Right kidney (tissue), 1 donor: ENCODE results near the gene AFG1L.
"Not testable (repeated sequence)": the region's sequence is repeated elsewhere in the genome, so short reads cannot be mapped to it uniquely, and the experiment has no call there.

Experiments used
- DNase-seq: peaks from one replicate; pipeline ENCODE4 v3.0.0-alpha.2; 2016

The AFG1L gene

GRCh38 chr6:108353853-108354252, 59.0 kb downstream of the AFG1L start:
- no peak for DNase-seq

GRCh38 chr6:108355120-108355519, 60.3 kb downstream of the AFG1L start:
- DNase-seq = no peak

DNA sequence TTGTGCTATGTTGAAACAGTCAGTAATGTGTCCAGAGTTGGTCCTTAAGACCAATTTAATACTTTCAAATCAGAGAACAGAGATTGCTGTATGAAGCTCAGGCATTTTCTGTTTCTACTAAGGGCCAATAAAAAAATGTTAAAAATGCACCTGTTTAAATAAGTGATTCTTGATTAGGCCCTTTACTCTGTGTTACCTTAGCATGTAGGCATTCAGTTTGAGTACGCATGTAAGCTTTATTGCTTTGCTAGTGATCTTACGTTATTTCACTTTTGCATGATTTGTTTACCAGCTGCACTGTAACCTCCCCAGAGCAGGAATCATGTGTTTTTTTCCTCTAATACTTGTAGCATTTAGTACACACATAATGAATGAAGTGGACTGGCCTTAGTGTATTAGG, 61.0 kb downstream of the AFG1L start:
- no peak for DNase-seq

GRCh38 chr6:108359901-108360882, 65.3 kb downstream of the AFG1L start:
- no peak for DNase-seq

GRCh38 chr6:108360919-108361311, 66.1 kb downstream of the AFG1L start:
- DNase-seq = no peak

GRCh38 chr6:108361312-108361932, 66.6 kb downstream of the AFG1L start:
- DNase-seq = no peak

DNA sequence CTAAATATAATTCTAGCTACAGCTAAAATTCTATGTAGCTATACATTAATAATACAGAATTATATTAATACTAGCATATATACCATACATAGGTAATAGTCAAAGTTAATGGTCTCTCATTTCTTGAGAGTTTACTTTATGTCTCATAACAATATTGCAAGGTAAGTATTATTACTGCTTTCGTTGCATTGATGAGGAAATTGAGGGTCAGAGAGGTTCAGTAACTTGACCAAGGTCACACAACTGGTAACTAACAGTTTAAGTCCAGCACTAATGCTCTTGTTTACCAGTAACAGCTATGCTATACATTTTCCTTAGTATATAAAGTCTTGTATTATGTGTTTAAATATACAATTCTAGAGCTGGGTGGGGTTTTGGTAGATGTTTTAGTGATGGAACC, 67.6 kb downstream of the AFG1L start:
- DNase-seq = no peak

- DNase-seq = no peak
Measured at GRCh38 chr6:108363113-108363512, 68.3 kb downstream of the AFG1L start.

GRCh38 chr6:108363889-108364313, 69.0 kb downstream of the AFG1L start:
- no peak for DNase-seq

DNA sequence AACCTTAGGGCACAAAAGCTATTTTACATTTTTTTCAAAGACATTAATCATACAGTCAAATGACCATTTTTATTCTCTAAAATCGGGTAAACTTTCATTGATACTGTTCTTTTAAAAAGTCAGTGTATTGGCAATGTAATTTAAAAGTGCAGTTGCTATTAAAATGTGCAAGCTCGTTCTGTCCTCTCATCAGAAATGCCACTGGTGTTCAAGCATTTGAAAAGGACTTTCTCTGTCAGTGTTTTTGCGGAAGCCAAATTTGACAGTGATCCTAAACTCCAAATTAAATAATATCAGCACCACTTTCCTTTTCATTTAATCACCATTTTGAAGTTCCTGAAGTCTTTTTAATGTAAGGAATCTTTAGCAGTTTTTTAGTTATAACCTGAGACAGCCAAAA, 69.6 kb downstream of the AFG1L start:
- DNase-seq = no peak

DNA sequence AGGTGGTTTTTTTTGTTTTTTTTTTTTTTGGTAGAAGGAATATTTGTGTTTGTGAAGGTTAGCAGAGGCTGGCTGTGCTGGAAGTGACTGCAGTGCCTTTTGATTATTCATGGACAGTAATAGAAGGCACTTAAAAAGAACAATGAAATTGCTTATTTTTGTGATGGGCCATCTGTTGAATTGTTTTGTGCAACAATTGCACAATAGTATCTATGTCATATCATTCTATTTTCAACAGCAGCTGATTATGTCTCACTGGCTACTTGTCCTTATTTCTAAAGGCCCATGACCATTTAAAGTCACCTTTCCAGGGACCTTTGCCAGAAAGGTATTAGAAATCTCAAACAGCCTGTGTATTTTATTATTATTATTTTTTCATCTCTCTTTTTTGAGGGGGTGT, 70.6 kb downstream of the AFG1L start:
- no peak for DNase-seq

GRCh38 chr6:108366236-108366635, 71.4 kb downstream of the AFG1L start:
- DNase-seq = no peak

GRCh38 chr6:108368431-108369030, 73.7 kb downstream of the AFG1L start:
- no peak for DNase-seq

- DNase-seq = no peak
Measured at GRCh38 chr6:108380876-108381275, 86.0 kb downstream of the AFG1L start.

DNA sequence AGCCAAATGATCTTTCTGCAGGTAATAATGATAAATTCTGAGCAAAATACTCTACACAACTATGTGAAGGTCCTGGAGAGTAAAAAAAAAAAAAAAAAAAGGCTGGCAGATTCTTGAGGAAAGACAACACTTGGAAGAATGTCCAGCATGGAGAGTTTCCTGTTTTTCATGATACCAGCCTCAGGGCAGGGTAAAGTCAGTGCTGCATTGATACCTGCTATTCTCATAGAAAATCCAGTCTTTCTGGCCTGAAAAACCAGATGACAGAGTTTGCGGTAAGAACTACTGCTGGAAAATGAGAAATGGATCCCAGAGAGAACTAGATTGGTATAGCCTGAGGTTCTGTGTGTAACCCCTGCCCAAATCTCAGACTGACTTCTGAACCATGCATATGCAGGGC, 89.1 kb downstream of the AFG1L start:
- no peak for DNase-seq

DNA sequence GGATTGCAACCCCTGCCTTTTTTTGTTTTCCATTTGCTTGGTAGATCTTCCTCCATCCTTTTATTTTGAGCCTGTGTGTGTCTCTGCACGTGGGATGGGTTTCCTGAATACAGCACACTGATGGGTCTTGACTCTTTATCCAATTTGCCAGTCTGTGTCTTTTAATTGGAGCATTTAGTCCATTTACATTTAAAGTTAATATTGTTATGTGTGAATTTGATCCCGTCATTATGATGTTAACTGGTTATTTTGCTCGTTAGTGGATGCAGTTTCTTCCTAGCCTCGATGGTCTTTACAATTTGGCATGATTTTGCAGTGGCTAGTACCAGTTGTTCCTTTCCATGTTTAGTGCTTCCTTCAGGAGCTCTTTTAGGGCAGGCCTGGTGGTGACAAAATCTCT, 94.3 kb downstream of the AFG1L start:
- DNase-seq = not testable (repeated sequence)

DNA sequence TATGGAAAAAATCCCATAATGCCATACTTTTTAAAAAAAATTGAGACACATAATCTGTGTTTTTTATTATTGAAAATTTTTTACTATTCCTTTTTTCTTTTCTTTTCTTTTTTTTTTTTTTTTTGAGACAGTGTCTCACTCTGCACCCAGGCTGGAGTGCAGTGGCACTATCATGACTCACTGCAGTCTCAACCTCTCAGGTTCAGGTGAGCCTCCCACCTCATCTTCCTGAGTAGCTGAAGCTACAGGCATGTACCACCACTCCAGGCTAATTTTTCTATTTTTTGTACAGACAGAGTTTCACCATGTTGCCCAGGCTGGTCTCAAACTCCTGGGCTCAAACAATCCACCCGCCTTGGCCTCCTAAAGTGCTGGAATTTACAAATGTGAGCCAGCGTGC, 100.4 kb downstream of the AFG1L start:
- no peak for DNase-seq

GRCh38 chr6:108403236-108403635, 108.4 kb downstream of the AFG1L start:
- no peak for DNase-seq

DNA sequence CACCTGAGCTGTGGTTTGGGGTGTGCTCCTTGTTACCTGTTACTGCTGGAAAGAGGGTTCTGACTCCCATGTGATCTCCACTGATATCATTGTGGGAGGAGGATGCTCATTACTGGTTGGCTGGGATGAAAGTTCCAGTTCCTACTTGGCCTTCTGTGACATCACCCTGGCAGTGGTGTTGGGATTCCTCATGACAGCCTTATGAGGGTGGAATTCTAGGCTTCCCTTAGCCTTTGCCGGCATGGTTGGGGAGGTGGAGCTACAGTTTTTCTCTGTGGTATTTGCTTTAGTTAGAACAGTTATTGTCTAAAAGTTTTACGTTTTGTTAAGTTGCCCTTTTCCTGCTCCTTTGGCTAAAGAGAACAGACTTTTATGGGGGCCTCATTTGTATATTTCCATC, 112.1 kb downstream of the AFG1L start:
- no peak for DNase-seq

GRCh38 chr6:108407904-108408827, 113.3 kb downstream of the AFG1L start:
- DNase-seq = peak; percentile 8

- DNase-seq = no peak
Measured at GRCh38 chr6:108408861-108409260, 114.0 kb downstream of the AFG1L start.
